KMS-11 (cell line): Measurements from ENCODE around the gene TTC9B.

Experiments used
- H2AFZ ChIP-seq: fragments of 200-600 bp; sonication (generic); 2 replicates; pipeline ENCODE4 v1.6.1; 2016; ENCODE audit warnings: antibody characterized with exemption, mixed run types, low read depth
- H3K27ac ChIP-seq: fragments of 200-600 bp; sonication (generic); 2 replicates; pipeline ENCODE4 v1.6.1; 2016; ENCODE audit warnings: mild to moderate bottlenecking, mixed run types
- H3K27me3 ChIP-seq: fragments of 200-600 bp; sonication (generic); 2 replicates; pipeline ENCODE4 v1.6.1; 2017; ENCODE audit warnings: mild to moderate bottlenecking, low read depth, mixed run types, moderate library complexity; ENCODE audit not compliant: insufficient read depth
- H3K36me3 ChIP-seq: fragments of 200-600 bp; sonication (generic); 2 replicates; pipeline ENCODE4 v1.6.1; 2017; ENCODE audit warnings: mild to moderate bottlenecking, mixed run types; ENCODE audit not compliant: insufficient read depth
- H3K4me1 ChIP-seq: fragments of 200-600 bp; sonication (generic); 2 replicates; pipeline ENCODE4 v1.6.1; 2016; ENCODE audit warnings: mild to moderate bottlenecking, low read depth, mixed run types; ENCODE audit not compliant: poor library complexity, severe bottlenecking
- H3K4me2 ChIP-seq: fragments of 200-600 bp; sonication (generic); 2 replicates; pipeline ENCODE4 v1.7.0; 2016; ENCODE audit warnings: mild to moderate bottlenecking, mixed run types
- H3K4me3 ChIP-seq: fragments of 200-600 bp; sonication (generic); IDR thresholded peaks from 2 replicates; pipeline ENCODE4 v1.6.1; 2017; ENCODE audit warnings: low read depth, low read length, mixed read lengths; ENCODE audit not compliant: insufficient read depth
- H3K79me2 ChIP-seq: fragments of 200-600 bp; sonication (generic); 2 replicates; pipeline ENCODE4 v1.6.1; 2016; ENCODE audit warnings: low read depth, mixed run types; ENCODE audit not compliant: insufficient read depth
- H3K9ac ChIP-seq: fragments of 200-600 bp; sonication (generic); 2 replicates; pipeline ENCODE4 v1.6.1; 2016; ENCODE audit warnings: mild to moderate bottlenecking, mixed run types
- H4K20me1 ChIP-seq: fragments of 200-600 bp; sonication (generic); 2 replicates; pipeline ENCODE4 v1.6.1; 2016; ENCODE audit warnings: mild to moderate bottlenecking, mixed run types; ENCODE audit not compliant: insufficient read depth
- TF ChIP-seq, protein P1 (sequence below): fragments of 200-600 bp; sonication (generic); conservative IDR thresholded peaks from 2 replicates; pipeline ENCODE4 v1.6.1; 2017; ENCODE audit warnings: low read depth, mild to moderate bottlenecking, antibody characterized with exemption, low read length, moderate library complexity, mixed read lengths

Gene TTC9B

DNA sequence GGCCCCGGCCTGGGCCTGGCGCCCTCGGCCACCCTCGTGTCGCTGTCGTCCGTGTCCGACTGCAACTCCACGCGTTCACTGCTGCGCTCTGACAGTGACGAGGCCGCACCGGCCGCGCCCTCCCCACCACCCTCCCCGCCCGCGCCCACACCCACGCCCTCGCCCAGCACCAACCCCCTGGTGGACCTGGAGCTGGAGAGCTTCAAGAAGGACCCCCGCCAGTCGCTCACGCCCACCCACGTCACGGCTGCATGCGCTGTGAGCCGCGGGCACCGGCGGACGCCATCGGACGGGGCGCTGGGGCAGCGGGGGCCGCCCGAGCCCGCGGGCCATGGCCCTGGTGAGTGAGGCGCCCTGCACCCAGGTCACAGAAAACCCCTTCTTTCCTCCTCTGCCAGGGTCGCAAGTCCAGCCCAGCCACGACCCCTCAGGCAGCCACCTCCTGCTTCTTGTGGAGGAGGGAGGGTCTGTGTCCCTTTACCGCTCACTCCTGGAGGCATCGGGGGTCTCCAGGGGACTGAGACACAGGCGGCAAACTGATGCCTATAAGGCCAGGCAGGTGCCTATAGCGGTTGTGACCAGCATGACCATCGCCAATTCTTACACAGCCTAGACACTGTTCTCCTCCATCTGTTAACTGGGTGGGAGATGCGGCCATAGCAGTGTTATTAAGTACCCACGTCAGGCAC is 4.2 kb downstream of the TTC9B start:
- TF ChIP-seq, protein P1, sequence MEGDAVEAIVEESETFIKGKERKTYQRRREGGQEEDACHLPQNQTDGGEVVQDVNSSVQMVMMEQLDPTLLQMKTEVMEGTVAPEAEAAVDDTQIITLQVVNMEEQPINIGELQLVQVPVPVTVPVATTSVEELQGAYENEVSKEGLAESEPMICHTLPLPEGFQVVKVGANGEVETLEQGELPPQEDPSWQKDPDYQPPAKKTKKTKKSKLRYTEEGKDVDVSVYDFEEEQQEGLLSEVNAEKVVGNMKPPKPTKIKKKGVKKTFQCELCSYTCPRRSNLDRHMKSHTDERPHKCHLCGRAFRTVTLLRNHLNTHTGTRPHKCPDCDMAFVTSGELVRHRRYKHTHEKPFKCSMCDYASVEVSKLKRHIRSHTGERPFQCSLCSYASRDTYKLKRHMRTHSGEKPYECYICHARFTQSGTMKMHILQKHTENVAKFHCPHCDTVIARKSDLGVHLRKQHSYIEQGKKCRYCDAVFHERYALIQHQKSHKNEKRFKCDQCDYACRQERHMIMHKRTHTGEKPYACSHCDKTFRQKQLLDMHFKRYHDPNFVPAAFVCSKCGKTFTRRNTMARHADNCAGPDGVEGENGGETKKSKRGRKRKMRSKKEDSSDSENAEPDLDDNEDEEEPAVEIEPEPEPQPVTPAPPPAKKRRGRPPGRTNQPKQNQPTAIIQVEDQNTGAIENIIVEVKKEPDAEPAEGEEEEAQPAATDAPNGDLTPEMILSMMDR, result no peak
- Histone ChIP-seq H2AFZ (no peak overlapping the region), H3K79me2 (no peaks in the 10 kb centered on the region), H3K9ac (no peak overlapping the region), H3K4me2 (no peak overlapping the region), H3K4me1 (no peaks in the 10 kb centered on the region), H3K36me3 (no peaks in the 10 kb centered on the region), H3K27ac (no peak overlapping the region), H3K4me3 (no peak overlapping the region), H3K27me3 (no peaks in the 10 kb centered on the region; the same call in 1 of the 2 replicates), H4K20me1 (no peaks in the 10 kb centered on the region)

DNA sequence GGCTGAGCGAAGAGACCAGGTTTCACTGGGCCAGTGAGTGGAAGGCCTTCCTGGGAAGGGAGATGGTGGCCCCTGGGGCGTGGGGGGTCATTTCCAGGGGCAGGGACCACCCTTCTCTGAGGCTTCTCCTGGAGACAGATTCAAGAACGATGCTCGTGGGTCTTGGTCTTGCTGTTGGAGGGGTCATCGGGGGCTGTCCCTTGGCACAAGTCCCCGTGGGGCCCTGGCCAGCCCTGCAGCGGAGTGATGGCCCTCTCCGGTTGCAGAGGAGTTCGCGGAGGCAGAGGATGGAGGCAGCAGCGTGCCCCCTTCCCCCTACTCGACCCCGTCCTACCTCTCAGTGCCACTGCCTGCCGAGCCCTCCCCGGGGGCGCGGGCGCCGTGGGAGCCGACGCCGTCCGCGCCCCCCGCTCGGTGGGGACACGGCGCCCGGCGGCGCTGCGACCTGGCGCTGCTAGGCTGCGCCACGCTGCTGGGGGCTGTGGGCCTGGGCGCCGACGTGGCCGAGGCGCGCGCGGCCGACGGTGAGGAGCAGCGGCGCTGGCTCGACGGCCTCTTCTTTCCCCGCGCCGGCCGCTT is 4.8 kb downstream of the TTC9B start:
- H3K27me3 ChIP-seq, result no peaks in the 10 kb centered on the region
- no peak overlapping the region for H3K4me2 ChIP-seq
- no peak overlapping the region for H3K4me3 ChIP-seq
- H4K20me1 ChIP-seq, result no peaks in the 10 kb centered on the region
- H3K27ac ChIP-seq, result no peak overlapping the region
- H3K9ac ChIP-seq, result no peak overlapping the region
- no peaks in the 10 kb centered on the region for H3K36me3 ChIP-seq
- H3K79me2 ChIP-seq, result no peaks in the 10 kb centered on the region
- no peaks in the 10 kb centered on the region for H3K4me1 ChIP-seq
- no peak overlapping the region for H2AFZ ChIP-seq
- TF ChIP-seq, protein P1, result no peak

DNA sequence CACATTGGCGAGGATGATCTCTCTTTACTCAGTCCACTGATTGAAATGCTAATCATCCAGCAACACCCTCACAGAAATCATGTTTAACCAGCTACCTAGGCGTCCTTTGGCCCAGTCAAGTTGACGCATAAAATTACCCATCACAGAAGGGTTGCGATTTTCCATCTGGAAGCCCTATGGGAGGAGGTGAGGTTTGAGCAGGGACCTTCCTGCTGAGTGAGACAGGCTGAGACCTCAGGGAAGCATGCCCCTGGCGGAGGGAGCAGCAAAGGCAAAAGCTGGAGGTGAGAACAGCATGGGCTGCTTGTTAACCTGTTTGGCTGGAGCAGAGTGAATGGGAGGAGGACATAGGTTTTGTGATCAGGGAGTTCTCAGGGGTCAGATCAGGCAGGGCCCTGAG is 7.3 kb downstream of the TTC9B start:
- Histone ChIP-seq H3K36me3 (no peaks in the 10 kb centered on the region), H2AFZ (no peak overlapping the region), H3K4me3 (no peak overlapping the region), H3K4me2 (no peak overlapping the region), H3K9ac (no peak overlapping the region), H4K20me1 (no peaks in the 10 kb centered on the region), H3K79me2 (no peaks in the 10 kb centered on the region), H3K4me1 (no peaks in the 10 kb centered on the region), H3K27me3 (no peaks in the 10 kb centered on the region), H3K27ac (no peak overlapping the region)
- TF ChIP-seq, protein P1, result no peak

DNA sequence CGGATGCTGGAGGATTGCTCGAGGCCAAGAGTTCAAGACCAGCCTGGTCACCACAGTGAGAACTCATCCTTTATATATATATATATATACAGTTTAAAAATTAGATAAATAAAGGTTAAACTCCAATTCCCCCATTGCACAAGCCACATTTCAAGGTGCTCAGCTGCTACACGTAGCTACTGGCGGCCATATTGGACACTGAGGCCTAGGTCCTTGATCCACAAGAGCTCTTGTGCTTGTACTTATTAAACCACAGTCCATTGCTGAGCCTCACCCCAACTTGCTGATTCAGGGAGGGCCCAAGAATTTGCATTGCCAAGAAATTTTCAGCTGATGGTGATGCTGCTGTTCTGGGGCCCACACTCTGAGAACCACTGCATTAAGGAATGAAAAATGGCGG is 9.6 kb downstream of the TTC9B start:
- Histone ChIP-seq H3K36me3 (no peaks in the 10 kb centered on the region), H2AFZ (no peak overlapping the region), H3K27ac (no peak overlapping the region), H3K4me1 (no peaks in the 10 kb centered on the region), H3K9ac (no peak overlapping the region), H3K27me3 (no peaks in the 10 kb centered on the region), H3K4me2 (no peak overlapping the region), H3K4me3 (no peak overlapping the region), H3K79me2 (no peaks in the 10 kb centered on the region), H4K20me1 (no peaks in the 10 kb centered on the region)
- TF ChIP-seq, protein P1, result no peak
